GM21723 (cell line): ENCODE data around the gene ZNF618.

Source experiments
- ATAC-seq: cut with Tn5 transposase; IDR thresholded peaks from one replicate; pipeline ENCODE4 v1.9.1; 2021; ENCODE audit warnings: mild to moderate bottlenecking, moderate library complexity; ENCODE audit not compliant: unreplicated experiment

The ZNF618 gene

GRCh38 chr9:113953531-113953930 lies 77.4 kb downstream of the ZNF618 start:
- no peak for ATAC-seq

GRCh38 chr9:113954591-113954990 lies 78.5 kb downstream of the ZNF618 start:
- ATAC-seq, result no peak

- no peak for ATAC-seq
Observed at GRCh38 chr9:113955076-113955752, 79.1 kb downstream of the ZNF618 start.

GRCh38 chr9:113956901-113957300 lies 80.8 kb downstream of the ZNF618 start:
- no peak for ATAC-seq

GRCh38 chr9:113957351-113957750 lies 81.2 kb downstream of the ZNF618 start:
- ATAC-seq, result no peak

GRCh38 chr9:113957821-113958341 lies 81.8 kb downstream of the ZNF618 start:
- no peak for ATAC-seq

- ATAC-seq, result no peak
Observed at GRCh38 chr9:113958556-113958955, 82.4 kb downstream of the ZNF618 start.

GRCh38 chr9:113960768-113961167 lies 84.7 kb downstream of the ZNF618 start:
- no peak for ATAC-seq

- ATAC-seq, result no peak
Observed at GRCh38 chr9:113962396-113962795, 86.3 kb downstream of the ZNF618 start.

GRCh38 chr9:113963017-113963620 lies 87.0 kb downstream of the ZNF618 start:
- ATAC-seq, result no peak

GRCh38 chr9:113963696-113964494 lies 87.8 kb downstream of the ZNF618 start:
- ATAC-seq, result no peak

GRCh38 chr9:113964495-113965170 lies 88.5 kb downstream of the ZNF618 start:
- no peak for ATAC-seq

GRCh38 chr9:113966394-113966793 lies 90.3 kb downstream of the ZNF618 start:
- ATAC-seq, result no peak

- no peak for ATAC-seq
Observed at GRCh38 chr9:113967380-113967779, 91.3 kb downstream of the ZNF618 start.

GRCh38 chr9:113969343-113969742 lies 93.2 kb downstream of the ZNF618 start:
- ATAC-seq, result no peak

GRCh38 chr9:113973226-113973625 lies 97.1 kb downstream of the ZNF618 start:
- ATAC-seq, result no peak

- no peak for ATAC-seq
Observed at GRCh38 chr9:113973963-113974413, 97.9 kb downstream of the ZNF618 start.

- ATAC-seq, result no peak
Observed at GRCh38 chr9:113976915-113977314, 100.8 kb downstream of the ZNF618 start.

- ATAC-seq, result no peak
Observed at GRCh38 chr9:113978725-113979342, 102.7 kb downstream of the ZNF618 start.

- no peak for ATAC-seq
Observed at GRCh38 chr9:113979343-113980127, 103.4 kb downstream of the ZNF618 start.
